K562 (cell line): ENCODE data around the gene PGGHG. TPM values are rescaled to one million over a fixed set of nuclear protein-coding genes. Genes with fewer than 3 reads are reported as not detected.

Source experiments
- BRF1 ChIP-seq: IDR thresholded peaks from 3 replicates; pipeline ENCODE4 v1.6.1; 2011; ENCODE audit warnings: borderline replicate concordance, mild to moderate bottlenecking; ENCODE audit not compliant: insufficient read length; ENCODE audit errors: extremely low read depth
- CREB3L1 ChIP-seq: fragments of 450-650 bp; IDR thresholded peaks from 2 replicates; pipeline ENCODE4 v1.6.1; 2014; ENCODE audit warnings: low read depth, mild to moderate bottlenecking, moderate library complexity, borderline replicate concordance
- CTCF ChIP-seq, 3 experiments: IDR thresholded peaks in 2 of 3; conservative IDR thresholded peaks in 1 of 3; 2 replicates each; pipeline ENCODE4 v1.5.1; 2011 to 2012; ENCODE audit warnings: low read length in 3 of 3, mild to moderate bottlenecking in 3 of 3, control low read depth in 2 of 3, improper control_type of control experiment in 1 of 3, inconsistent platforms in 1 of 3, low read depth in 1 of 3, mixed read lengths in 1 of 3, moderate library complexity in 1 of 3; ENCODE audit not compliant: insufficient read depth in 2 of 3
- GTF2F1 ChIP-seq: IDR thresholded peaks from 2 replicates; pipeline ENCODE4 v1.6.1; 2011; ENCODE audit warnings: low read depth, low read length, improper control_type of control experiment
- KLF1 ChIP-seq: fragments of 450-650 bp; IDR thresholded peaks from 2 replicates; pipeline ENCODE4 v1.6.1; 2016; ENCODE audit warnings: missing genetic modification characterization, missing compliant biosample characterization
- KLF10 ChIP-seq: fragments of 250-450 bp; sonication (Bioruptor Pico); IDR thresholded peaks from 2 replicates; pipeline ENCODE4 v1.6.1; 2021; ENCODE audit warnings: matching md5 sums
- MECOM ChIP-seq: fragments of 250-450 bp; sonication (Bioruptor Pico); IDR thresholded peaks from 2 replicates; pipeline ENCODE4 v1.8.0; 2022; ENCODE audit warnings: inconsistent platforms
- MEF2D ChIP-seq: conservative IDR thresholded peaks from 2 replicates; pipeline ENCODE4 v1.6.1; 2016; ENCODE audit warnings: low read depth, missing genetic modification characterization, missing compliant biosample characterization
- NCOA2 ChIP-seq, 2 experiments: fragments of 450-650 bp; IDR thresholded peaks; 2 replicates each; pipeline ENCODE4 v1.6.1; 2018; ENCODE audit warnings: mild to moderate bottlenecking in 2 of 2, moderate library complexity in 1 of 2; ENCODE audit not compliant: partially characterized antibody in 2 of 2
- NCOA6 ChIP-seq: fragments of 450-650 bp; IDR thresholded peaks from 2 replicates; pipeline ENCODE4 v1.6.1; 2017; ENCODE audit warnings: mild to moderate bottlenecking
- NR2C2 ChIP-seq, 2 experiments: fragments of 200-800 bp in 1 of 2; sonication (Bioruptor generic) in 1 of 2; sonication (generic) in 1 of 2; formaldehyde crosslinking in 1 of 2; IDR thresholded peaks; 2 replicates each; pipeline versions ENCODE4 v1.6.1 to v1.8.0; 2016 to 2022; ENCODE audit warnings: mild to moderate bottlenecking in 1 of 2, missing compliant biosample characterization in 1 of 2, missing genetic modification characterization in 1 of 2, missing genetic modification reagents in 1 of 2
- SRF ChIP-seq, 2 experiments: fragments of 250-450, 450-650 bp in 1 of 2; sonication (Bioruptor Pico) in 1 of 2; sonication (generic) in 1 of 2; formaldehyde crosslinking; IDR thresholded peaks; 2 replicates each; pipeline versions ENCODE4 v1.5.0 to v1.5.1; 2020 to 2022; ENCODE audit warnings: mild to moderate bottlenecking in 1 of 2, missing genetic modification reagents in 1 of 2
- TGIF2 ChIP-seq: sonication (generic); formaldehyde crosslinking; IDR thresholded peaks from 2 replicates; pipeline ENCODE4 v1.8.1; 2022; ENCODE audit warnings: mild to moderate bottlenecking, missing genetic modification reagents, moderate library complexity
- ZNF318 ChIP-seq, 2 experiments: fragments of 450-650 bp; IDR thresholded peaks; 2 replicates each; pipeline ENCODE4 v1.6.1; 2016; ENCODE audit warnings: mild to moderate bottlenecking in 2 of 2, borderline replicate concordance in 1 of 2, low read depth in 1 of 2, moderate library complexity in 1 of 2
- ZNF830 ChIP-seq: fragments of 250-450 bp; sonication (Bioruptor Pico); IDR thresholded peaks from 2 replicates; pipeline ENCODE4 v1.5.0; 2021; ENCODE audit warnings: mild to moderate bottlenecking
- polyA plus RNA-seq, 8 experiments: library from polyadenylated mRNA; depleted of rRNA in 4 of 8; stranded (reverse) in 5 of 8; unstranded in 3 of 8; fragments of >200 nt; fragmentation: Nextera tagmentation in 2 of 8; fragmentation: Illumina TruSeq in 1 of 8; extraction: Ambion mirVana in 2 of 8; extraction: Trizol in 1 of 8; gene quantifications; 2 replicates each; pipeline versions ENCODE4 v1.2.1 to v1.2.3, GENCODE V29; 2011 to 2014; ENCODE audit warnings: inconsistent platforms in 1 of 8, missing spikeins in 1 of 8
- total RNA-seq, 7 experiments: library from RNA; depleted of rRNA in 6 of 7; stranded (reverse); fragments of >200 nt in 6 of 7; fragmentation: Illumina TruSeq in 2 of 7; extraction: Trizol in 2 of 7; gene quantifications; 2 replicates each; pipeline versions ENCODE4 v1.2.1 to v1.2.3, GENCODE V29; 2011 to 2021; ENCODE audit warnings: low replicate concordance in 1 of 7

PGGHG gene
- total and polyA plus RNA-seq, 9 of the 15 experiments (the other 6 are each of a cell fraction or from before 2014, with no cell fraction given) = 0.38 to 85.1 (median 18.1) TPM

- TF ChIP-seq MEF2D (tag) (no peak), CREB3L1 (no peak), KLF10 (CRISPR knock-in tag) (no peak), MECOM (CRISPR knock-in tag) (no peak), ZNF318 (IDR thresholded peaks at IDR 0.05; ENCODE audit: borderline replicate concordance in 1 of 2, low read depth in 1 of 2) (no peak), TGIF2 (CRISPR knock-in tag) (no peak), SRF (CRISPR knock-in tag; IDR thresholded peaks at IDR 0.05) (no peak), GTF2F1 (no peak), KLF1 (no peak), CTCF (IDR thresholded peaks at IDR 0.05 in 2 of 3, conservative IDR thresholded peaks at IDR 0.05 in 1 of 3; ENCODE audit: insufficient read depth in 2 of 3, low read depth in 1 of 3, low read length in 3 of 3) (no peak), BRF1 (no peak), NCOA2 (IDR thresholded peaks at IDR 0.05; ENCODE audit: partially characterized antibody in 2 of 2) (no peak), NCOA6 (no peak), NR2C2 (CRISPR knock-in tag; IDR thresholded peaks at IDR 0.05) (0 out of 2 replicates have a peak, but pooled peaks have one; percentile 22), NR2C2 (tag; IDR thresholded peaks at IDR 0.05) (no peak), ZNF830 (CRISPR knock-in tag) (no peak)
These were observed 24.4 kb downstream of the PGGHG start (continued) for GRCh38 chr11:313304-313786.
